ENCODE measurements around the gene PPIL4.

The PPIL4 gene

DNA sequence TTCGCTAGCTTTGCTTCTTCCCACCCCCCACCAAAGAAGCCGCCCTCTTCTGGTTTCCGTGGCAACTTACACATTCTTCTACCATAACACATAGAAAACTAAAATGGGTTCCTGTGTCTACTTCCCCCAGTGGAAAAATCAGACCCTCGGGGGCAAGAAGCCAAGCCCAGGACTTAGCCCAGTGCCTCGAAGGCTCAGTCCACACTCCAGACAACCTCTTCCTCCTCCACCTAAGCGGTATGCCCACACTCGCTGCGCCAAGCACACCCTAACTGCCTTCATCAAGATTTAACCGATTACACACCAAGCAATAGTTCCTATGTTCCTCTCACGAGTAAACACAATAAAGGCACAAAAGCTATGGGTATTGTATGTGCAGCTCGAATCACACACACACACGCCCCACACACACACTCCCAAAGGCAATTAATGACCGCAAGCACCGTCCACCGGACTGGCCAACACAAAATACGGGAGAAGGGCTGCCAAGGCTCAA, 537 bp downstream of the PPIL4 start:
- TF ChIP-seq, protein P1, sequence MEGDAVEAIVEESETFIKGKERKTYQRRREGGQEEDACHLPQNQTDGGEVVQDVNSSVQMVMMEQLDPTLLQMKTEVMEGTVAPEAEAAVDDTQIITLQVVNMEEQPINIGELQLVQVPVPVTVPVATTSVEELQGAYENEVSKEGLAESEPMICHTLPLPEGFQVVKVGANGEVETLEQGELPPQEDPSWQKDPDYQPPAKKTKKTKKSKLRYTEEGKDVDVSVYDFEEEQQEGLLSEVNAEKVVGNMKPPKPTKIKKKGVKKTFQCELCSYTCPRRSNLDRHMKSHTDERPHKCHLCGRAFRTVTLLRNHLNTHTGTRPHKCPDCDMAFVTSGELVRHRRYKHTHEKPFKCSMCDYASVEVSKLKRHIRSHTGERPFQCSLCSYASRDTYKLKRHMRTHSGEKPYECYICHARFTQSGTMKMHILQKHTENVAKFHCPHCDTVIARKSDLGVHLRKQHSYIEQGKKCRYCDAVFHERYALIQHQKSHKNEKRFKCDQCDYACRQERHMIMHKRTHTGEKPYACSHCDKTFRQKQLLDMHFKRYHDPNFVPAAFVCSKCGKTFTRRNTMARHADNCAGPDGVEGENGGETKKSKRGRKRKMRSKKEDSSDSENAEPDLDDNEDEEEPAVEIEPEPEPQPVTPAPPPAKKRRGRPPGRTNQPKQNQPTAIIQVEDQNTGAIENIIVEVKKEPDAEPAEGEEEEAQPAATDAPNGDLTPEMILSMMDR (IDR thresholded peaks at IDR 0.05; ENCODE audit: low read depth, low read length) = peak; percentile 12; the same call in 1 of the 2 replicates
- peak; percentile 18 for DNase-seq
- peak overlapping the region; percentile 100 for H3K4me3 ChIP-seq (ENCODE audit: low read depth, low read length)

DNA sequence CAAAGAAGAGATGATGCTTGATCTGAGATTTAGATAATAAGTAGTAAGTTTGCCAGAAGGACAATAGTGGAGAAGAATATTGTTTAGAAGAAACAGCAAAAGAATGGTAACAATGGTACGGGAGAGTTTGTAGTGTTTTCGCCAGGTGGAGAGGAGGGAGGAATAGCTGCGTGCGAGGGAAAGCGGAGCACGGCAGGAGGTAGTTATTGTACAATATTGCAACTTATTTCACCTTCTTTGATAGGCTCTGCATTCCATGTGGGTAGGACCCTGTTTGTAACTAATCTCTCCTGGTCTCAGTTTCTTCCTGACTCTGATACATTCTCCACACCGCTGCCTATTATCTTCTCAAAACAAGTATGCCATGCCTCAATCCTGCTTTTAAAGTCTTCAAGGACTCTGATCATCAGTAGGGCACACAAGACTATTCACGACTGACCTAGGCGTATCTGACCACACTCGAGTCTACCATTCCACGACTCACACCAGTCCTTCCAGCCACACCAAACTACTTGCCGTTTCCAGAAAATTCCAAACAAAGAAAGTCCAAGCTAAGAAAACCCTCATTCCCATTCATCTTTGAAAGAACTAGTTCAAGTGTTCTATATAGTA, 1.1 kb downstream of the PPIL4 start:
- DNase-seq = no peak
- TF ChIP-seq, protein P1 (IDR thresholded peaks at IDR 0.05; ENCODE audit: low read depth, low read length) = no peak

More for the DNA sequence above, 537 bp downstream of the PPIL4 start:
- Histone ChIP-seq H3K27me3 (peaks cover 3% of the 10 kb centered on the region; the same call in 1 of the 2 replicates), H3K36me3 (peaks cover 6% of the 10 kb centered on the region), H3K4me1 (no peaks in the 10 kb centered on the region), H3K9me3 (no peaks in the 10 kb centered on the region)

DNA sequence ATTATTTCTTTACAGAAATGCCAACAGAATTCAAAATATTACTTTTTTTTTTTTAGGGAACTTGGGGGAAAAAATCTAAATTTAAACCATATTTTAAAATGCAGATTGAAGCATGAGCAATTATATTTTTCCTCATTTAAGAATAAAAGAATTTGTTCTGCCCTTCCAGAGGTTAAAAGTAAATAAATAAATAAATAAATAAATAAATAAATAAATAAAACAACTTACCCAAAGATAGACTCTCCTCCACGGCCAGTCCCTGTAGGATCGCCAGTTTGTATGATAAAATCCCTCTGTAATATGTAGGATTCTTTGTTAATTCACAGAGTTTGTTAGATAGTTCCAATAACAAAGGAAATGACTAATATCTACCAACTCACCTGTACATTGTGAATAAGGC, 4.7 kb downstream of the PPIL4 start:
- Histone ChIP-seq H3K9me3 (no peaks in the 10 kb centered on the region), H3K27me3 (no peaks in the 10 kb centered on the region), H3K4me1 (no peaks in the 10 kb centered on the region), H3K36me3 (peaks cover 32% of the 10 kb centered on the region), H3K4me3 (ENCODE audit: low read depth, low read length) (no peak overlapping the region)
- TF ChIP-seq, protein P1 (IDR thresholded peaks at IDR 0.05; ENCODE audit: low read depth, low read length) = no peak
- no peak for DNase-seq

More for the DNA sequence above, 1.1 kb downstream of the PPIL4 start:
- Histone ChIP-seq H3K27me3 (peaks cover 3% of the 10 kb centered on the region; the same call in 1 of the 2 replicates), H3K4me3 (ENCODE audit: low read depth, low read length) (peak overlapping the region; percentile 100), H3K4me1 (no peaks in the 10 kb centered on the region), H3K9me3 (no peaks in the 10 kb centered on the region), H3K36me3 (peaks cover 12% of the 10 kb centered on the region)

DNA sequence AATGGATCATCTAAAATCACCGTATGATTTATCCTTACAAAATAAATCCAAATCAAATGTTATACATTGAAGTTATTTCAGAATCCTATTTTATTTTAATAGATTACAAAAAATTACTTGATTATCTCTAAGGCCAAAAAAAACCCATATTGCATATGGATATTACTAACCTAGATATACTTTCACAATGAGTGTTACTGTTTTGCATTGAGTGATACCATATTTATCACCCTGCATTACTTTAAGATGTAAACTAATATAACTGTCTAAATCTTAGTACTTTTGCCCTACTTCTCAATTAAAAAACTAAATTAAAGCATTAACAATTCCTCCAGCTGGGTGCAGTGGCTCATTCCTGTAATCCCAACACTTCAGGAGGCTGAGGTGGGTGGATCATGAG, 11.1 kb downstream of the PPIL4 start:
- DNase-seq = no peak
- no peaks in the 10 kb centered on the region for H3K9me3 ChIP-seq
- H3K4me1 ChIP-seq = no peaks in the 10 kb centered on the region
- no peaks in the 10 kb centered on the region for H3K27me3 ChIP-seq
- H3K36me3 ChIP-seq = peaks cover 60% of the 10 kb centered on the region
- TF ChIP-seq, protein P1 (IDR thresholded peaks at IDR 0.05; ENCODE audit: low read depth, low read length) = no peak
- H3K4me3 ChIP-seq (ENCODE audit: low read depth, low read length) = no peak overlapping the region

DNA sequence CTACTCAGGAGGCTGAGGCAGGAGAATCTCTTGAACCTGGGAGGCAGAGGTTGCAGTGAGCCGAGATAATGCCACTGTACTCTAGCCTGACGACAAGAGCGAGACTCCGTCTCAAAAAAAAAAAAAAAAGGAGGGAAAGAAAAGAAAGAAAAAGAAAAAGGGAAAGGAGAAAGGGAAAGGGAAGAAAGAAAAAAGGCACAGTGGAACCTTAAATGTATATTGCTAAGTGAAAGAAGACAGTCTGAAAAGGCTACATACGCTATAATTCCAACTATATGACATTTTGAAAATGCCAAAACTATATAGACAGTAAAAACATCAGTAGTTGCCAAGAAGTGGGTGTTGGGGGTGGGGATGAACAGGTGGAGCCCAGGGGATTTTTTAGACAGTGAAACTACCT, 16.2 kb downstream of the PPIL4 start:
- Histone ChIP-seq H3K36me3 (peaks cover 45% of the 10 kb centered on the region), H3K4me3 (ENCODE audit: low read depth, low read length) (no peak overlapping the region), H3K9me3 (no peaks in the 10 kb centered on the region), H3K4me1 (no peaks in the 10 kb centered on the region), H3K27me3 (no peaks in the 10 kb centered on the region)
- TF ChIP-seq, protein P1 (IDR thresholded peaks at IDR 0.05; ENCODE audit: low read depth, low read length) = no peak
- no peak for DNase-seq

DNA sequence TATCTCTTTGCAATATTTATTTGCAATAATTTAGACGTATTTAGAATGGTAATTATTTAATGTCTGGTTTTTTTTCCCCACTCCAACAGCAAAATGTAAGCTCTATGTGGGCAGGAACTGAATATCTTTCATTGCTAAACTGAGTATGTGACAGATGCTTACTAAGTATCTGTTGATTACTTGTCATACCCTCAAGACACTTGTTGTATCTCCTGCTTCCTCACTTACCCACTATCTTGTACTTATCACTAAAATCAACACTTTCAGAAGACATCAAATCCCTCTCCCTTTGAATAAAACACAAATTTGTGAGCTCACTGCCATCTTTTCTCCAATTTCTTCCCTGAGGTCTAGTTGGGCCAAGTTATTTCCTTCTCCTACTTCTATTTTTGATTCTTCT, 30.3 kb downstream of the PPIL4 start:
- peaks cover 17% of the 10 kb centered on the region; the same call in 1 of the 2 replicates for H3K36me3 ChIP-seq
- no peaks in the 10 kb centered on the region for H3K4me1 ChIP-seq
- TF ChIP-seq, protein P1 (IDR thresholded peaks at IDR 0.05; ENCODE audit: low read depth, low read length) = no peak
- DNase-seq = no peak
- no peak overlapping the region for H3K4me3 ChIP-seq (ENCODE audit: low read depth, low read length)
- no peaks in the 10 kb centered on the region for H3K27me3 ChIP-seq
- no peaks in the 10 kb centered on the region for H3K9me3 ChIP-seq
